GM12891 (cell line): ENCODE data around the gene NCEH1.

Experiments used
- POLR2A ChIP-seq: IDR thresholded peaks from 2 replicates; pipeline ENCODE4 v1.6.1; 2011; ENCODE audit warnings: low read depth, low read length, control low read depth
- POLR2AphosphoS5 ChIP-seq: IDR thresholded peaks from 2 replicates; pipeline ENCODE4 v1.6.1; 2011; ENCODE audit warnings: low read depth, low read length, control low read depth

GRCh38 chr3:172586436-172586835 lies 124.4 kb downstream of the NCEH1 start:
- TF ChIP-seq POLR2AphosphoS5 (no peak), POLR2A (no peak)
